GM12891 (cell line): ENCODE data around the gene IKZF4.
"Not testable (repeated sequence)": the region's sequence is repeated elsewhere in the genome, so short reads cannot be mapped to it uniquely, and the experiment has no call there.

Source experiments
- DNase-seq: peaks from one replicate; pipeline ENCODE4 v3.0.0; 2011; ENCODE audit warnings: low spot score; ENCODE audit not compliant: insufficient read length
- FAIRE-seq: peaks from 2 replicates; lab custom pipeline; 2011; peaks lifted over from hg19 to GRCh38; lab: Jason Lieb, UNC
- PAX5 ChIP-seq: IDR thresholded peaks from 2 replicates; pipeline ENCODE4 v1.6.1; 2011; ENCODE audit warnings: low read length, moderate library complexity, mild to moderate bottlenecking; ENCODE audit not compliant: insufficient read depth, severe bottlenecking
- POLR2A ChIP-seq: IDR thresholded peaks from 2 replicates; pipeline ENCODE4 v1.6.1; 2011; ENCODE audit warnings: low read depth, low read length, control low read depth
- POLR2AphosphoS5 ChIP-seq: IDR thresholded peaks from 2 replicates; pipeline ENCODE4 v1.6.1; 2011; ENCODE audit warnings: low read depth, low read length, control low read depth
- POU2F2 ChIP-seq: IDR thresholded peaks from 2 replicates; pipeline ENCODE4 v1.6.1; 2011; ENCODE audit warnings: low read depth, mild to moderate bottlenecking, control low read depth, low read length, moderate library complexity
- SPI1 ChIP-seq: IDR thresholded peaks from 2 replicates; pipeline ENCODE4 v1.6.1; 2011; ENCODE audit warnings: low read depth, low read length, control low read depth
- TAF1 ChIP-seq: IDR thresholded peaks from 2 replicates; pipeline ENCODE4 v1.6.1; 2011; ENCODE audit warnings: low read depth, low read length, control low read depth

Gene IKZF4

DNA sequence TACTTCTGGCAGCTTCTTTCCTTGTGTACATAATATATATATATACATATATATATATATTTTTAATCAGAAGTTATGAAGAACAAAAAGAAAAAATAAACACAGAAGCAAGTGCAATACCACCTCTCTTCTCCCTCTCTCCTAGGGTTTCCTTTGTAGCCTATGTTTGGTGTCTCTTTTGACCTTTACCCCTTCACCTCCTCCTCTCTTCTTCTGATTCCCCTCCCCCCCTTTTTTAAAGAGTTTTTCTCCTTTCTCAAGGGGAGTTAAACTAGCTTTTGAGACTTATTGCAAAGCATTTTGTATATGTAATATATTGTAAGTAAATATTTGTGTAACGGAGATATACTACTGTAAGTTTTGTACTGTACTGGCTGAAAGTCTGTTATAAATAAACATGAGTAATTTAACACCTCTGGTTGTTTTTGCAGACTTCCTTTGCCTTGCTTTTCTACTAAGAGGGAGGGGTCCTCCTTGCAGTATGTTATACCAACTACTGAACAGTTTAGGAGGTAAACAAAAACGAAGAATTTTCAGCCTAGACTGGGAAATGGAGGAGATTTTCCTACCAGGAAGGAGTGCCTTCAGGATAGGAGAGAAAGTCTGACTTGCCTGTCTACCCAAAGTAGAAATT, 17.3 kb downstream of the IKZF4 start:
- FAIRE-seq (no peak), DNase-seq (no peak)
- TF ChIP-seq TAF1 = no peak
- no peak for TF ChIP-seq POLR2A
- no peak for TF ChIP-seq POU2F2
- no peak for TF ChIP-seq POLR2AphosphoS5
- TF ChIP-seq PAX5 = no peak
- TF ChIP-seq SPI1 = no peak

- no peak for FAIRE-seq
- no peak for DNase-seq
- TF ChIP-seq TAF1 (no peak), PAX5 (no peak), POU2F2 (no peak), POLR2AphosphoS5 (no peak), SPI1 (no peak), POLR2A (no peak)
Measured at GRCh38 chr12:56040151-56040550, 19.3 kb downstream of the IKZF4 start.

- TF ChIP-seq PAX5 (no peak), POU2F2 (no peak), SPI1 (no peak), TAF1 (no peak), POLR2AphosphoS5 (no peak), POLR2A (no peak)
- peak; percentile 55 for FAIRE-seq
- DNase-seq = no peak
Measured at GRCh38 chr12:56040963-56041551, 20.2 kb downstream of the IKZF4 start.

DNA sequence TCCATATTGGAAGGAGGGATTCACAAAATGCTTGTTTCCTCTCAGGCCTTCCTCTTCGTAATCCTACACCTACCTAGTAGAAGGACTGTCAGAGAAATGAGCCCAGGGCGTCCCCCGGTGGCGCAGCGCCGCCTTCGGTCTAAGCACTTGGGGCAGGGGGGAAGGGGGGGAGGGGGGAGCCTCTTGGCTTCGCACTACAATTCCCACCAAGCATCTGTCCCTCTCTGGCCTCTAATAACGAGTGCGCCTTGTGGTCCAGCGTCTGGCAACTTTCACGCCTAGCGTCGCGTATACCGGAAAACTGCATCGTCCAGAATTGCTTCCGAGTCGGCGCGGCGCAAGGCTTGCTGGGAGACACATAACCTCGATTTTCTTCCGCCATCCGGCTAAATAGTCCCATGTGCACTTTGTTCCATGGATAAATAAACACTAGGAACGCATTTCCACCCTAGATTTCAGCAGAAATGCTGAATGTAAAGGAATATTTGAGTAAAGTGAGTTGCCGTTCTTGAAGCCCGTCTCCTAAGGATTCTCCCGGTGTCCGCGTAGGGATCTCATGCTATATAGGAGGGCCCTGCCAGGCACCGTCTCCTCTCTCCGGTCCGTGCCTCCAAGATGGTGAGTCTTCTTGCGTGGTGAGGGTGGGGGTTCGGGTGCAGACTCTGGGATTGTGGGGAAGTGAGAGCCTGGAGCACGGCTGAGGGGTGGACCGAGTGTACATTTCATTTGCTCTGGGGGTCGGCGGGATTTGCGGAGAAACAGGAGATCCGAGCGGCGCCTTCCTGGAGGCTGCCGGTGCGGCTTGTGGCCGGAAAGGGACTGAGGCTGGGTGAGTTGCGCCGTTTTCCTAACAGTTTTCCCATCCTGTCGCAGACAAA, 20.9 kb downstream of the IKZF4 start, which contains the start of gene RPS26:
RPS26 (plus strand) TSS at position 367 of the 878 bp plus-strand sequence; CDS start at position 616, 249 bp downstream.
- peak; percentile 98 for FAIRE-seq
- DNase-seq = peak; percentile 64
- TF ChIP-seq SPI1 (peak; percentile 37), POLR2AphosphoS5 (peak; percentile 100), POU2F2 (peak; percentile 97), TAF1 (peak; percentile 99), POLR2A (peak; percentile 100), PAX5 (no peak)

GRCh38 chr12:56042430-56042813, 21.6 kb downstream of the IKZF4 start:
- not testable (repeated sequence) for FAIRE-seq, DNase-seq

GRCh38 chr12:56042843-56043242, 22.0 kb downstream of the IKZF4 start:
- no peak for DNase-seq
- no peak for FAIRE-seq
- TF ChIP-seq SPI1 = no peak
- TF ChIP-seq POLR2A = no peak
- TF ChIP-seq TAF1 = no peak
- no peak for TF ChIP-seq POLR2AphosphoS5
- TF ChIP-seq PAX5 = no peak
- TF ChIP-seq POU2F2 = no peak

DNA sequence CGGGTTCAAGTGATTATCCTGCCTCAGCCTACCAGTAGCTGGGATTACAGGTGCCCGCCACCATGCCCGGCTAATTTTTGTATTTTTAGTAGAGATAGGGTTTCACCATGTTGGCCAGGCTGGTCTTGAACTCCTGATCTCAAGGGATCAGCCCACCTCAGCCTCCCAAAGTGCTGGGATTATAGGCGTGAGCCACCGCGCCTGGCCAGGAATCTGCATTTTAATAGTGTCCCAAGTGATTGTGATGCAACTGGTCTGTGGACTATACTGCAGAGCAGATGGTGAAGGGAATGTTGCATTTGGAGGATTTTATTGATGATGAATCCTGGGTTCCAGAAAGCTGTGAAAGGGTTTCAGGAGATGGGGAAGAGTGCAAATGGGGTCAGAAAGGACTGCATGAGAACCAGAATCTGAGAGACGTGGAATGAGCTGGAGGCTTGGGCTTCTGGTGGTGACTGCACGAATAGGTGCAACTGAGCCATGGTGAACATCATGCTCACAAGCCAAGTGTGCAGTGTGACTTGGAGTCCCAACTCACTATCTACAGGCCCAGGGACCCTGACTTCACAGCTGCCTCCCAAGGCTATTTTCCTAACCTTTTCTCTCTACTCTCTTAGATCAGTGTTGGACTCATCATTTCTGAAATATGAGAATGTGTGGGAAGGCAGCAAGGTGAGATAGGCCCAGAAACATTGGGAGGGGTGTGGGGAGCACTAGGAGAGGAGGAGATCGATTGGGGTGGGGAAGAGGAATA, 25.4 kb downstream of the IKZF4 start:
- FAIRE-seq (no peak), DNase-seq (no peak)
- TF ChIP-seq SPI1 (no peak), PAX5 (no peak), POLR2A (peak; percentile 61; the same call in 1 of the 2 replicates), POLR2AphosphoS5 (peak; percentile 20; the same call in 1 of the 2 replicates)

- TF ChIP-seq POLR2AphosphoS5 = no peak
- no peak for TF ChIP-seq POU2F2
- TF ChIP-seq POLR2A = no peak
- TF ChIP-seq PAX5 = no peak
- no peak for TF ChIP-seq SPI1
- TF ChIP-seq TAF1 = no peak
- DNase-seq = no peak
- no peak for FAIRE-seq
Measured at GRCh38 chr12:56053407-56053893, 32.6 kb downstream of the IKZF4 start.

- not testable (repeated sequence) for DNase-seq
Measured at GRCh38 chr12:56059964-56060363, 39.1 kb downstream of the IKZF4 start.

More at GRCh38 chr12:56059964-56060363, 39.1 kb downstream of the IKZF4 start:
- not testable (repeated sequence) for FAIRE-seq
